BE2C (cell line): ENCODE measurements around the gene KCNJ11.

Experiments used
- DNase-seq: peaks from one replicate; pipeline ENCODE4 v3.0.0-alpha.2; 2020
- H3K27me3 ChIP-seq: fragments of 250-450 bp; sonication (Bioruptor Pico); 2 replicates; pipeline ENCODE4 v1.5.1; 2020; ENCODE audit warnings: mild to moderate bottlenecking
- H3K36me3 ChIP-seq: fragments of 250-450 bp; sonication (Bioruptor Pico); 2 replicates; pipeline ENCODE4 v1.5.1; 2020; ENCODE audit warnings: mild to moderate bottlenecking
- H3K4me1 ChIP-seq: fragments of 250-450 bp; sonication (Bioruptor Pico); 2 replicates; pipeline ENCODE4 v1.5.1; 2020
- H3K4me3 ChIP-seq: 2 replicates; pipeline ENCODE4 v1.5.1; 2011; ENCODE audit warnings: low read depth, low read length
- H3K9me3 ChIP-seq: fragments of 250-450 bp; sonication (Bioruptor Pico); 2 replicates; pipeline ENCODE4 v1.5.1; 2020
- CTCF ChIP-seq: IDR thresholded peaks from 2 replicates; pipeline ENCODE4 v1.5.1; 2012; ENCODE audit warnings: mild to moderate bottlenecking, low read depth, low read length

Gene KCNJ11

GRCh38 chr11:17385926-17386325 lies 2.5 kb downstream of the KCNJ11 start:
- Histone ChIP-seq H3K9me3 (no peaks in the 10 kb centered on the region), H3K27me3 (no peaks in the 10 kb centered on the region), H3K36me3 (no peaks in the 10 kb centered on the region), H3K4me1 (no peaks in the 10 kb centered on the region), H3K4me3 (no peak overlapping the region)
- no peak for TF ChIP-seq CTCF
- DNase-seq = no peak

- Histone ChIP-seq H3K4me3 (no peak overlapping the region), H3K9me3 (no peaks in the 10 kb centered on the region), H3K36me3 (no peaks in the 10 kb centered on the region), H3K4me1 (no peaks in the 10 kb centered on the region), H3K27me3 (no peaks in the 10 kb centered on the region)
- TF ChIP-seq CTCF = no peak
- no peak for DNase-seq
Observed at GRCh38 chr11:17385492-17385891, 3.0 kb downstream of the KCNJ11 start.

- peak; percentile 75 for DNase-seq
- no peaks in the 10 kb centered on the region for H3K27me3 ChIP-seq
- no peaks in the 10 kb centered on the region for H3K36me3 ChIP-seq
- H3K4me1 ChIP-seq = no peaks in the 10 kb centered on the region
- no peaks in the 10 kb centered on the region for H3K9me3 ChIP-seq
- H3K4me3 ChIP-seq = no peak overlapping the region
- TF ChIP-seq CTCF = peak; percentile 76
Observed at GRCh38 chr11:17384002-17384511, 4.4 kb downstream of the KCNJ11 start.

- Histone ChIP-seq H3K36me3 (no peaks in the 10 kb centered on the region), H3K4me3 (no peak overlapping the region)
- DNase-seq = no peak
Observed at GRCh38 chr11:17383461-17383860, 5.0 kb downstream of the KCNJ11 start.

GRCh38 chr11:17382046-17382728 lies 6.3 kb downstream of the KCNJ11 start:
- no peaks in the 10 kb centered on the region for H3K4me1 ChIP-seq
- no peaks in the 10 kb centered on the region for H3K36me3 ChIP-seq
- H3K4me3 ChIP-seq = no peak overlapping the region
- H3K27me3 ChIP-seq = no peaks in the 10 kb centered on the region
- no peaks in the 10 kb centered on the region for H3K9me3 ChIP-seq
- TF ChIP-seq CTCF = no peak
- DNase-seq = no peak

More at GRCh38 chr11:17383461-17383860, 5.0 kb downstream of the KCNJ11 start:
- Histone ChIP-seq H3K27me3 (no peaks in the 10 kb centered on the region), H3K4me1 (no peaks in the 10 kb centered on the region), H3K9me3 (no peaks in the 10 kb centered on the region)
- no peak for TF ChIP-seq CTCF

- no peak for TF ChIP-seq CTCF
- no peaks in the 10 kb centered on the region for H3K36me3 ChIP-seq
- no peak for DNase-seq
Observed at GRCh38 chr11:17381156-17381555, 7.3 kb downstream of the KCNJ11 start.

More at GRCh38 chr11:17381156-17381555, 7.3 kb downstream of the KCNJ11 start:
- H3K27me3 ChIP-seq = no peaks in the 10 kb centered on the region
- H3K4me1 ChIP-seq = no peaks in the 10 kb centered on the region
- H3K9me3 ChIP-seq = no peaks in the 10 kb centered on the region
- no peak overlapping the region for H3K4me3 ChIP-seq
